Spleen (tissue), 7 donors: ENCODE data around the gene ELP5.

ENCODE experiments used
- CTCF ChIP-seq, 11 experiments: fragments of 200-600 bp in 7 of 11; fragments of 450-650 bp in 4 of 11; sonication (generic) in 4 of 11; IDR thresholded peaks in 8 of 11; conservative IDR thresholded peaks in 3 of 11; 1 replicate in 7 of 11; 2 replicates in 4 of 11; pipeline versions ENCODE4 v1.4.0 to v1.8.0; 2016 to 2021; ENCODE audit warnings: antibody characterized with exemption in 11 of 11, inconsistent platforms in 4 of 11, mild to moderate bottlenecking in 1 of 11
- POLR2AphosphoS5 ChIP-seq, 3 donors: sonication (generic); formaldehyde crosslinking; IDR thresholded peaks; one replicate each; pipeline ENCODE4 v1.5.1; 2017; ENCODE audit warnings: antibody characterized with exemption in 3 of 3
- donor health status: DM: no; HTN: no; CAD: no; lungs with moderate emphysema.
- donor health status: DM: no; HTN: no; CAD: no.
- donor health status: DM: no; HTN: no; CAD: no.

DNA sequence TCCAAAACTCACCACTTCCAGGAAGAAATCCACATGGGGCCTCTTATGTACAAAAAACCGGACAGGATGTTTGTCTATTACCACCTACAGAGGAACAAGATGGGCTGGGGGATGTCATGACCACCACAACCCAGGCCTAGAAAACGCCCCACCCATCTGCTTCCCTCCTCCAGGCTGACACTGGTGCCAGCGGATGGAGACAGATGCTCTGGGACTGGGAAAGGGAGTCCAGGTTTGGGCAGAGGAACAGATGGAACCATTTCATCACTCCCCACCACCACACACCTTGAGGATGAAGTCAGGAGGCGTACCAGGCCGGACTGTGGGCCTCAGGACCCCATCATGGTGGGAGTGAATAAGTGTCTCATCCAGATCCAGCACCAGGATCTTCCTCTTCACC lies 5.2 kb upstream of the ELP5 start:
- TF ChIP-seq CTCF (IDR thresholded peaks at IDR 0.05 in 8 of 11, conservative IDR thresholded peaks at IDR 0.05 in 3 of 11) (no peak), POLR2AphosphoS5 (IDR thresholded peaks at IDR 0.05) (no peak)
